Putamen (tissue), 1 donor: Measurements from ENCODE around the gene SLCO4C1.
"Not testable (repeated sequence)": the region's sequence is repeated elsewhere in the genome, so short reads cannot be mapped to it uniquely, and the experiment has no call there.

Source experiments
- DNase-seq: peaks from one replicate; pipeline ENCODE4 v3.0.0-alpha.2; 2016; ENCODE audit warnings: low spot score

The SLCO4C1 gene

GRCh38 chr5:102296178-102296817, at the start of gene SLCO4C1:
Gene SLCO4C1 (minus strand): TSS chr5:102296284. CDS start chr5:102296262, 22 bp downstream.
- DNase-seq, result peak; percentile 63

GRCh38 chr5:102341681-102342288, 45.7 kb upstream of the SLCO4C1 start:
- DNase-seq, result no peak

DNA sequence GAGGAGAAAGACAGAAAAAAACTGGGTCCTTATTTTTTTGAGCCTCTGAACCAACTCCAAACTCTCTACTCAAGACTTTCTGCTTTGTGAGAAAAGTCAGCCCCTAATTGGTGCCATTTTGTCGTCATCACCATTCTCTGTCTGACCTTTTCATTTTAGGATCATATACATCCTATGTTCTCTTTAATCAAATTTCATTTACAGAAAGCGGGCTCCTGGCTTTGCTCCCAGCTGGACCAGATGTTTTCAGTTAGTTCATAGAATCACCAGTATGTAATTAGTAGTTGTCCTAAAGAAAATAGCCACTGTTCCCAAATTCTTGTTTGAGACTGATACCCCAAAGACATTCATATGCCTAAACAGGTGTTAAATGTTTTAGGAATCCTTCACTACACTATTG, 28.6 kb upstream of the SLCO4C1 start:
- DNase-seq, result no peak

- DNase-seq, result not testable (repeated sequence)
Measured at GRCh38 chr5:102318801-102319200, 22.7 kb upstream of the SLCO4C1 start.

GRCh38 chr5:102314328-102314727, 18.2 kb upstream of the SLCO4C1 start:
- DNase-seq, result no peak

- no peak for DNase-seq
Measured at GRCh38 chr5:102313912-102314311, 17.8 kb upstream of the SLCO4C1 start.

- no peak for DNase-seq
Measured at GRCh38 chr5:102312586-102313370, 16.7 kb upstream of the SLCO4C1 start.

DNA sequence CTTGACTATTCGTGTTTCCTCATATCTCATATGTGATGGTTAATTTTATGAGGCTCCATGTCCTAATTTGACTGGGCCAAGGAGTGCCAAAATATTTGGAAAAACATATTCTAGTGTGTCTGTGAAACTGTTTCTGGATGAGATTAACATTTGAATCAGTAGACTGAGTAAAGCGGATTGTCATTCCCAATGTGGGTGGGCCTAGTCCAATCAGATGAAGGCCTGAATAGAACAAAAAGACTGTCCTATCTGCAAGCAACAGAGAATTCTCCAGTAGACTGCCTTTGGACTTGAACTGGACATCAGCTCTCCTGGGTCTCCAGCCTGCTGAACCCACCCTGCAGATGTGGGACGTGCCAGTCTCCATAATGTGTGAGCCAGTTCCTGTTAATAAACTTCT, 13.5 kb upstream of the SLCO4C1 start:
- no peak for DNase-seq

DNA sequence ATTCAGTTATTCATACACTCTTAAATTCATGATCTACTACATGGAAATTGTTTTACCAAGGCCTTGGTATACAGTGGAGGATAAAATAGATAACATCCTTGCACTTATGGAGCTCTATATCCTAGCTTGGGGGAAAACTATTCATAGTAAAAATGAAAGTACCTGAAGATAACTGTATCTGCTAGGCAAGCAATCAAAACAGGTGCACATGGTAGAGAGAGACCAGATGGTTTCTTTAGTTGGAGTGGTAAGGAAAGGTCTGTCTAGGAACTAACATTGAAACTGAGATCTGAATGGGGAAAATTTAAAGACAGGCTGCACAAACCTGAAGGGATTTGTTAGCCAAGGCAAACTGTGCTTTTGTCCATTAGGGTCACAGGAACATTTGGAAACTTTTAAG, 11.1 kb upstream of the SLCO4C1 start:
- no peak for DNase-seq

GRCh38 chr5:102306121-102306520, 10.0 kb upstream of the SLCO4C1 start:
- DNase-seq, result no peak

DNA sequence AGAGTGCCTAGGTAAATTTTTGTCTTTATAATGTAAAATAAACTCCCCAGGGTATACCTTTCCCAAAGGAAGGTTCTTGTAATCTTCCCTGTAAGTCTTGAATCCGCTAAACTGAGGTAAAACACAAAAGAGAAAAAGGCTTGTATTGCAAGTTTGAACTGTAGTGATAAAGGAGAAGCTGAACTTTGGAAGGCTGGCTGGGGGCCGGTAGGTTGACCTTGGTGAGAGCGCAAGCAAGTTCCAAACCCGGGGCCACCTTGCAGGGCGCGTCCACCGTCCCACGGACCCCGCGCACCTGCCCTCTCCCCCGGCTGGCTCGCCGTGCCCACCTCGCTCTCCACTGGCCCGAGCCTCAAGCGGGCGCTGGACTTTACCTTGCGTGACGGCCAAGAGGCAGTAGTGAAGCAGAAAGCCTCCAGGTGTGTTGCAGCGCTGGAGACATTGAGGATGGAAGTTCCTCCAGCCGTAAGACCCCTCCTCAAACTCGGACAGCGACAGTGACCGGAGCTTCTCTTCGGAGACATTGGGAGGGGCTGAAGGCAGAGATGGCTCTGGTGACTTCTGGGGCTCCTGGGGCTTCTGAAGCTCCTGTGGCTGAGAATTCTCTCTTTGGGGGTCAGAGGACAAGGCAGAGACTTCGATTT, 428 bp downstream of the SLCO4C1 start:
- DNase-seq, result no peak

DNA sequence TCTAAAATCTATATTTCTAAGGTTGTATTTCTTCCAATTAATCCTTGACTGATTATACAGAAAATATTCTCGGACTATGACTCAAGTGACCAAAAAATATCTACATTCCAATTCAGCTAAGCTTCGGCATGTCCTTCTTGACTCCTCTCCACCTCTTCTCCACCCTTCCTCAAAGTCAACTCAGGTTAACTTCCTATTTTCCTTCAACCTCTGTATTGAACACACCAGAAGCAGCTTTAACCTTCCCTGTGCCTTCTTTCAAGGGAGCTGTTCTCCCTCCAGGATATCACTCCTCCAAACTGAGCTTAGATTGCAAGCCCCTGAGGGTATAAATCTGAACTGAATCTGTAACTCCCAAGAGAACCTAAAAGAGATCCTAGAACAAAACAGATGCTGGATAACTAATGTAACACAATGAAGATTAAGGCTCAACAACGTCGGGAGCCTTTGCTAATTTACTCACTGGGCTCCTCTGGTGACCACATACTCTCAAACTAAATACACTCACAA, 1.1 kb downstream of the SLCO4C1 start:
- no peak for DNase-seq

DNA sequence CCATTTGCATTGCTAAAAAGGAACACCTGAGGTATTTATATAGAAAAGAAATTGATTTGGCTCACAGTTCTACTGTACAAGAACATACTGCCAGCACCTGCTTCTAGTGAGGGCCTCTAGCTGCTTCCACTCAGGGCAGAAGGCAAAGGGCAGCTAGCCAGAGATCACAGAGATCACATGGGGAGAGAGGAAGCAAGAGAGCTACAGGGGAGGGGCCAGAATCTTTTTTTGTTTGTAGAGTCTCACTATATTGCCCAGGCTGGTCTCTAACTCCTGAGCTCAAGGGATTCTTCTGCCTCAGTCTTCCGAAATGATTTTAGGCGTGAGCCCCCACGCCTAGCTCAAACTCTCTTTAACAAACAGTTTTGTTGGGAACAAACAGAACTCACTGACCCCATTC, 6.1 kb downstream of the SLCO4C1 start:
- no peak for DNase-seq

GRCh38 chr5:102289251-102289899, 6.7 kb downstream of the SLCO4C1 start:
- no peak for DNase-seq

- DNase-seq, result no peak
Measured at GRCh38 chr5:102288630-102289029, 7.5 kb downstream of the SLCO4C1 start.

GRCh38 chr5:102286476-102286875, 9.6 kb downstream of the SLCO4C1 start:
- DNase-seq, result no peak

- no peak for DNase-seq
Measured at GRCh38 chr5:102283102-102283797, 12.8 kb downstream of the SLCO4C1 start.

GRCh38 chr5:102279711-102280110, 16.4 kb downstream of the SLCO4C1 start:
- no peak for DNase-seq

DNA sequence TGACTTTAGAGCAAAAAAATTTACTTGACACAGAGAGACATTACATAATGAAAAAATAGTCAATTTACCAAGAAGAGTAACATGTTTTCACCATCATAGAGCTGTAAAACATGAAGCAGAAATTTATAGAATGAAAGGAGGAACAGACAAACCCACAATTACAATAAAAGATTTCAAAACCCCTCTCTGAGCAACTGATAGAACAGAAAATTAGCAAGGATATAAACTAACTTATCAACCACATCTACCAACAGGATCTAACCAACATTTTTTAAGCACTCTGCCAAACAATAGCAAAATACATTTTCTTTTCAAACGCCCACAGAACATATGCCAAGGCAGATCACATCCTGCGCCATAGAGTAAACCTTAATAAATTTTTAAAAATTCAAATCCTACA, 17.9 kb downstream of the SLCO4C1 start:
- no peak for DNase-seq

GRCh38 chr5:102277144-102277543, 18.9 kb downstream of the SLCO4C1 start:
- no peak for DNase-seq

DNA sequence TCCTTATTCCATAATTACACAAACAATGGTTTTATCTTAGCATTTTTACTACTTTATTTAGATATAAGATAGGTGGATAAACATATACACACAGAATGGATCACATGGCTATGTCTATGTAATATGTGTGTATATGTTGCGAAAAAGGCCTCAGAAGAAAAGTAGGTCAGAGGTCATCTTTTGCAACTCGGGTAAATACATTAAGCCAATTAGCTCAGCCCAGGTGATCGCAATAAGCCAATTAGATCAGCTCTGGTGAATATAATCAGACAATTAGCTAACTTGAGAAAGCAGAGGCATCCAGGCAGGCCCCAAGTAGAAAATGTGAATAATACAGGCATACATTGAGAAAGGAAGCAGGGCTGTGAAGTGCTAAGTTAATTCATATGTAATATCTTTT, 24.3 kb downstream of the SLCO4C1 start:
- no peak for DNase-seq
